H9 (cell line): ENCODE results near the gene MAPKAP1. TPM values are rescaled to one million over a fixed set of nuclear protein-coding genes. Genes with fewer than 3 reads are reported as not detected.

Source experiments
- DNase-seq: peaks from one replicate; pipeline ENCODE4 v3.0.0-alpha.2; 2017
- H2AFZ ChIP-seq: one replicate; pipeline ENCODE4 v1.6.1; 2013; ENCODE audit warnings: mild to moderate bottlenecking, low read length, control low read depth, moderate library complexity
- H2AK5ac ChIP-seq: 2 replicates; pipeline ENCODE4 v1.6.1; 2013; ENCODE audit warnings: low read length, control low read depth, mixed read lengths; ENCODE audit not compliant: insufficient read length
- H2BK120ac ChIP-seq: one replicate; pipeline ENCODE4 v1.6.1; 2013; ENCODE audit warnings: low read depth, mild to moderate bottlenecking, low read length, control low read depth, inconsistent platforms; ENCODE audit not compliant: poor library complexity, severe bottlenecking
- H2BK12ac ChIP-seq: 2 replicates; pipeline ENCODE4 v1.6.1; 2013; ENCODE audit warnings: low read length, control low read depth, mixed read lengths, low read depth; ENCODE audit not compliant: insufficient read length
- H2BK15ac ChIP-seq: 2 replicates; pipeline ENCODE4 v1.6.1; 2013; ENCODE audit warnings: low read depth, low read length, control low read depth
- H2BK20ac ChIP-seq: one replicate; pipeline ENCODE4 v1.6.1; 2013; ENCODE audit warnings: low read depth, mild to moderate bottlenecking, low read length, control low read depth, inconsistent platforms; ENCODE audit not compliant: poor library complexity, severe bottlenecking
- H2BK5ac ChIP-seq: 2 replicates; pipeline ENCODE4 v1.6.1; 2013; ENCODE audit warnings: low read length, control low read depth, mixed read lengths; ENCODE audit not compliant: insufficient read length
- H3K14ac ChIP-seq: 2 replicates; pipeline ENCODE4 v1.6.1; 2013; ENCODE audit warnings: low read length, control low read depth; ENCODE audit not compliant: insufficient read depth
- H3K18ac ChIP-seq: 2 replicates; pipeline ENCODE4 v1.6.1; 2013; ENCODE audit warnings: low read depth, mild to moderate bottlenecking, mixed read lengths, low read length, control low read depth; ENCODE audit not compliant: insufficient read length
- H3K23ac ChIP-seq: 2 replicates; pipeline ENCODE4 v1.6.1; 2013; ENCODE audit warnings: low read length, control low read depth, mixed read lengths, low read depth; ENCODE audit not compliant: insufficient read length
- H3K23me2 ChIP-seq: 2 replicates; pipeline ENCODE4 v1.6.1; 2013; ENCODE audit warnings: low read depth, mild to moderate bottlenecking, mixed read lengths, low read length, control low read depth; ENCODE audit not compliant: insufficient read length, poor library complexity, severe bottlenecking
- H3K27ac ChIP-seq: 2 replicates; pipeline ENCODE4 v1.5.1; 2013; ENCODE audit warnings: low read length, control low read depth, mixed read lengths, low read depth; ENCODE audit not compliant: insufficient read length
- H3K27me3 ChIP-seq: 2 replicates; pipeline ENCODE4 v1.6.1; 2013; ENCODE audit warnings: low read length, control low read depth, inconsistent platforms; ENCODE audit not compliant: insufficient read depth
- H3K4ac ChIP-seq: 2 replicates; pipeline ENCODE4 v1.6.1; 2013; ENCODE audit warnings: low read depth, mild to moderate bottlenecking, control low read depth, inconsistent platforms, low read length, moderate library complexity
- H3K4me1 ChIP-seq: 2 replicates; pipeline ENCODE4 v1.6.1; 2013; ENCODE audit warnings: low read length, control low read depth, inconsistent platforms; ENCODE audit not compliant: insufficient read depth
- H3K4me2 ChIP-seq: 2 replicates; pipeline ENCODE4 v1.6.1; 2013; ENCODE audit warnings: low read length, control low read depth, mixed read lengths; ENCODE audit not compliant: insufficient read length, insufficient read depth
- H3K56ac ChIP-seq: 2 replicates; pipeline ENCODE4 v1.6.1; 2013; ENCODE audit warnings: low read depth, mild to moderate bottlenecking, mixed read lengths, low read length, control low read depth; ENCODE audit not compliant: insufficient read length
- H3K79me1 ChIP-seq: 2 replicates; pipeline ENCODE4 v1.6.1; 2013; ENCODE audit warnings: low read depth, mild to moderate bottlenecking, moderate library complexity, low read length, control low read depth, inconsistent platforms; ENCODE audit not compliant: insufficient read depth, poor library complexity, severe bottlenecking
- H3K79me2 ChIP-seq: 2 replicates; pipeline ENCODE4 v1.6.1; 2013; ENCODE audit warnings: low read length, control low read depth, inconsistent platforms; ENCODE audit not compliant: insufficient read depth
- H3K9ac ChIP-seq: 2 replicates; pipeline ENCODE4 v1.6.1; 2013; ENCODE audit warnings: low read length, control low read depth, mixed read lengths; ENCODE audit not compliant: insufficient read length; ENCODE audit errors: extremely low read depth
- H3K9me3 ChIP-seq: one replicate; pipeline ENCODE4 v1.6.1; 2013; ENCODE audit warnings: low read depth, low read length, inconsistent platforms; ENCODE audit not compliant: control insufficient read depth
- H3T11ph ChIP-seq: one replicate; pipeline ENCODE4 v1.6.1; 2013; ENCODE audit warnings: mild to moderate bottlenecking, low read length, control low read depth, inconsistent platforms
- H4K20me1 ChIP-seq: one replicate; pipeline ENCODE4 v1.6.1; 2013; ENCODE audit not compliant: control insufficient read depth, insufficient read length, insufficient read depth
- H4K5ac ChIP-seq: 2 replicates; pipeline ENCODE4 v1.6.1; 2013; ENCODE audit warnings: low read depth, mild to moderate bottlenecking, mixed read lengths, low read length, control low read depth; ENCODE audit not compliant: insufficient read length
- H4K8ac ChIP-seq: replicated peaks from 2 replicates; pipeline ENCODE4 v1.6.1; 2013; ENCODE audit warnings: low read length, control low read depth, mixed read lengths, low read depth; ENCODE audit not compliant: insufficient read length
- H4K91ac ChIP-seq: 2 replicates; pipeline ENCODE4 v1.6.1; 2013; ENCODE audit warnings: low read depth, mild to moderate bottlenecking, moderate library complexity, mixed read lengths, low read length, control low read depth; ENCODE audit not compliant: insufficient read length
- H3K27ac Mint-ChIP-seq, 3 experiments: 2 replicates in 2 of 3; 3 replicates in 1 of 3; pipeline ENCODE4 v1.8.0; 2020 to 2021; ENCODE audit warnings: mixed read lengths in 3 of 3, mild to moderate bottlenecking in 1 of 3, moderate library complexity in 1 of 3
- H3K27me3 Mint-ChIP-seq: 2 replicates; pipeline ENCODE4 v1.8.0; 2021; ENCODE audit warnings: low read depth, mild to moderate bottlenecking, moderate library complexity, mixed read lengths
- H3K36me3 Mint-ChIP-seq, 3 experiments: 2 replicates in 2 of 3; 3 replicates in 1 of 3; pipeline ENCODE4 v1.8.0; 2020 to 2021; ENCODE audit warnings: low read depth in 3 of 3, mixed read lengths in 3 of 3; ENCODE audit not compliant: insufficient read depth in 1 of 3
- H3K4me1 Mint-ChIP-seq, 2 experiments: 2 replicates each; pipeline ENCODE4 v1.8.0; 2020; ENCODE audit warnings: mixed read lengths in 2 of 2
- H3K4me3 Mint-ChIP-seq, 2 experiments: 2 replicates in 1 of 2; 3 replicates in 1 of 2; pipeline ENCODE4 v1.8.0; 2020 to 2021; ENCODE audit warnings: mild to moderate bottlenecking in 2 of 2, mixed read lengths in 2 of 2, moderate library complexity in 1 of 2
- H3K9me3 Mint-ChIP-seq, 2 experiments: 2 replicates in 1 of 2; 3 replicates in 1 of 2; pipeline ENCODE4 v1.8.0; 2020; ENCODE audit warnings: mild to moderate bottlenecking in 2 of 2, mixed read lengths in 2 of 2, moderate library complexity in 1 of 2
- WGBS: extraction: QIAGEN DNeasy Blood & Tissue Kit; methylation state at CpG from one replicate; pipeline ENCODE4 v1.1.7; 2013; ENCODE audit warnings: missing lambda C conversion rate, low lambda C conversion rate, mixed read lengths; ENCODE audit not compliant: insufficient read length; ENCODE audit errors: extremely low coverage; 5-methylcytosine and 5-hydroxymethylcytosine counted together
- total RNA-seq: library from RNA; stranded (reverse); gene quantifications from 2 replicates; pipeline ENCODE4 v1.2.1, GENCODE V29; 2021
- TF ChIP-seq, protein P1 (sequence below): fragments of 200-600 bp; sonication (generic); conservative IDR thresholded peaks from 3 replicates; pipeline ENCODE4 v1.8.0; 2021; ENCODE audit warnings: antibody characterized with exemption, mild to moderate bottlenecking

MAPKAP1 gene
- total RNA-seq, 1 experiment from 2014 or later: 97.0 TPM

DNA sequence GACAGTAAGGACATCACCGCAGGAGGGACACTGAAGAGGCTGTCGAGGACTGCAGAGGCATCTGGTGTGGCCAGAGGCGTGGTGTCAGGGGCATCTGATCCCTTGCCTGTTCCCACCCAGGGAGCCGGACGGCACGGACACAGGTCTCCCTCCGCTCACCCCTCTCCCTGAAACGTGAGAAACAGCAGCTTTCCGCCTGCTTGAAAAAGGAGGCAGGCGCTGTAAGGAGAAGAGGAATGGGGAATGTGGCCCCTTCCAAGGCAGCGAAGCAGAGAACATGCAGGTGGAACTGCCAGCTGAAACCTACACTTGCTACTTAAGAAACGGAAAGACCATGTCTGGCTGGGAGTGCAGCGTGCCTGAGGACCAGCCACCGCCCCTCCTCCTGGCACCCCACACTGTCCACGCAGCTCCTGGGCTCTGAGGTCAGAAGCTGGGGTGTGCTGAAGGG is 269.2 kb downstream of the MAPKAP1 start:
- H3K27ac Mint-ChIP-seq: peak overlapping the region in 1 of 3 experiments; percentile 13; a peak in 3 of 7 replicates
- Histone ChIP-seq H4K5ac (no peak overlapping the region), H2BK15ac (no peak overlapping the region), H3K27ac (no peak overlapping the region), H3K9me3 (no peaks in the 10 kb centered on the region), H3K18ac (no peak overlapping the region), H4K8ac (no peak overlapping the region), H3K23me2 (no peaks in the 10 kb centered on the region), H3T11ph (no peak overlapping the region), H3K4ac (no peak overlapping the region), H3K79me1 (no peaks in the 10 kb centered on the region), H2BK20ac (no peak overlapping the region), H3K4me1 (no peaks in the 10 kb centered on the region), H3K9ac (no peak overlapping the region), H3K56ac (no peak overlapping the region), H4K91ac (no peak overlapping the region), H2AFZ (no peak overlapping the region), H3K23ac (no peak overlapping the region), H3K27me3 (no peaks in the 10 kb centered on the region), H2BK12ac (no peak overlapping the region), H3K79me2 (no peaks in the 10 kb centered on the region), H2BK120ac (no peak overlapping the region), H3K14ac (no peak overlapping the region), H2BK5ac (no peak overlapping the region), H4K20me1 (no peaks in the 10 kb centered on the region), H2AK5ac (no peak overlapping the region), H3K4me2 (no peak overlapping the region)
- no peaks in the 10 kb centered on the region for H3K27me3 Mint-ChIP-seq
- no CpG with 5 or more reads among the region's 15 CpGs for WGBS
- TF ChIP-seq, protein P1, sequence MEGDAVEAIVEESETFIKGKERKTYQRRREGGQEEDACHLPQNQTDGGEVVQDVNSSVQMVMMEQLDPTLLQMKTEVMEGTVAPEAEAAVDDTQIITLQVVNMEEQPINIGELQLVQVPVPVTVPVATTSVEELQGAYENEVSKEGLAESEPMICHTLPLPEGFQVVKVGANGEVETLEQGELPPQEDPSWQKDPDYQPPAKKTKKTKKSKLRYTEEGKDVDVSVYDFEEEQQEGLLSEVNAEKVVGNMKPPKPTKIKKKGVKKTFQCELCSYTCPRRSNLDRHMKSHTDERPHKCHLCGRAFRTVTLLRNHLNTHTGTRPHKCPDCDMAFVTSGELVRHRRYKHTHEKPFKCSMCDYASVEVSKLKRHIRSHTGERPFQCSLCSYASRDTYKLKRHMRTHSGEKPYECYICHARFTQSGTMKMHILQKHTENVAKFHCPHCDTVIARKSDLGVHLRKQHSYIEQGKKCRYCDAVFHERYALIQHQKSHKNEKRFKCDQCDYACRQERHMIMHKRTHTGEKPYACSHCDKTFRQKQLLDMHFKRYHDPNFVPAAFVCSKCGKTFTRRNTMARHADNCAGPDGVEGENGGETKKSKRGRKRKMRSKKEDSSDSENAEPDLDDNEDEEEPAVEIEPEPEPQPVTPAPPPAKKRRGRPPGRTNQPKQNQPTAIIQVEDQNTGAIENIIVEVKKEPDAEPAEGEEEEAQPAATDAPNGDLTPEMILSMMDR: no peak
- no peak overlapping the region for H3K4me3 Mint-ChIP-seq
- no peaks in the 10 kb centered on the region for H3K9me3 Mint-ChIP-seq
- DNase-seq: peak; percentile 24
- H3K36me3 Mint-ChIP-seq: peaks cover 0 to 2% (median 2%) of the 10 kb centered on the region in 3 experiments; a peak in 3 of 7 replicates
- peaks cover 2 to 9% of the 10 kb centered on the region in 2 experiments; a peak in 1 of 4 replicates for H3K4me1 Mint-ChIP-seq
